ENCODE measurements around the gene COBL.

DNA sequence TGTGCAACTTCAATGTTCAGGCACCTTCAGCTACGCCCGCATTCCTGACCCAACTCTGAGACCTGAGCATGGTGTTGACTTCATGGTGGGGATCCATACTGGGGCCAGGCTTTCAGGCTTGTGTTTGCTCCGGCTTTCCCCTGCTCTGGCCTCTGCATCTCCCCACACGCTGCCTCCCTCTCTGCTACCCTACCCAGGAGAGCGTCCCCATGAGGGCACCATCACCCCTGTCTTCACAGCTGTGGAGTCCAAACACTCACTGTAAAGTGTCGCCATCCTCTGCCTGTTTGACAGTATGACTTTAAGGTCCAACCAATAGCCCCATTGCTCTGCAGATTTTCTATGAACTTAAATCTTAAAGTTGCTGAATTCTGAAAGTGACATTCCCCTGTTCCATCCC is 334.9 kb downstream of the COBL start:
- TF ChIP-seq, protein P1, sequence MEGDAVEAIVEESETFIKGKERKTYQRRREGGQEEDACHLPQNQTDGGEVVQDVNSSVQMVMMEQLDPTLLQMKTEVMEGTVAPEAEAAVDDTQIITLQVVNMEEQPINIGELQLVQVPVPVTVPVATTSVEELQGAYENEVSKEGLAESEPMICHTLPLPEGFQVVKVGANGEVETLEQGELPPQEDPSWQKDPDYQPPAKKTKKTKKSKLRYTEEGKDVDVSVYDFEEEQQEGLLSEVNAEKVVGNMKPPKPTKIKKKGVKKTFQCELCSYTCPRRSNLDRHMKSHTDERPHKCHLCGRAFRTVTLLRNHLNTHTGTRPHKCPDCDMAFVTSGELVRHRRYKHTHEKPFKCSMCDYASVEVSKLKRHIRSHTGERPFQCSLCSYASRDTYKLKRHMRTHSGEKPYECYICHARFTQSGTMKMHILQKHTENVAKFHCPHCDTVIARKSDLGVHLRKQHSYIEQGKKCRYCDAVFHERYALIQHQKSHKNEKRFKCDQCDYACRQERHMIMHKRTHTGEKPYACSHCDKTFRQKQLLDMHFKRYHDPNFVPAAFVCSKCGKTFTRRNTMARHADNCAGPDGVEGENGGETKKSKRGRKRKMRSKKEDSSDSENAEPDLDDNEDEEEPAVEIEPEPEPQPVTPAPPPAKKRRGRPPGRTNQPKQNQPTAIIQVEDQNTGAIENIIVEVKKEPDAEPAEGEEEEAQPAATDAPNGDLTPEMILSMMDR (IDR thresholded peaks at IDR 0.05; ENCODE audit: control extremely low read depth in 1 of 3, insufficient read depth in 1 of 3, low read depth in 1 of 3, low read length in 3 of 3): peak; percentile 33 to 74 (median 49)
- TF ChIP-seq TBP (IDR thresholded peaks at IDR 0.05; ENCODE audit: low read depth, low read length): no peak
- no peak for TF ChIP-seq USF2 (IDR thresholded peaks at IDR 0.05; ENCODE audit: low read length)
- no peak for TF ChIP-seq CEBPB (IDR thresholded peaks at IDR 0.05; ENCODE audit: low read depth, low read length)
